Measurements from ENCODE around the gene SIRPA. TPM values are rescaled to one million over a fixed set of nuclear protein-coding genes. Genes with fewer than 3 reads are reported as not detected.

Gene SIRPA
- total RNA-seq, 1 experiment from 2014 or later = 6.0 TPM

- Histone ChIP-seq H3T11ph (ENCODE audit: low read length) (no peak overlapping the region), H3K9me3 (ENCODE audit: control insufficient read depth, low read depth, low read length) (no peaks in the 10 kb centered on the region), H3K23me2 (ENCODE audit: insufficient read length, low read depth, low read length, poor library complexity, severe bottlenecking) (no peaks in the 10 kb centered on the region), H2AFZ (ENCODE audit: low read length) (no peak overlapping the region), H3K23ac (ENCODE audit: insufficient read length, low read depth, low read length) (no peak overlapping the region), H4K8ac (replicated peaks; ENCODE audit: insufficient read length, low read depth, low read length) (no peak overlapping the region), H4K20me1 (ENCODE audit: control insufficient read depth, insufficient read depth, insufficient read length) (no peaks in the 10 kb centered on the region), H3K4ac (ENCODE audit: low read depth, low read length) (no peak overlapping the region), H3K4me1 (ENCODE audit: insufficient read depth, low read length) (no peaks in the 10 kb centered on the region; the same call in 1 of the 2 replicates), H3K56ac (ENCODE audit: insufficient read length, low read depth, low read length) (no peak overlapping the region), H3K79me1 (ENCODE audit: insufficient read depth, low read depth, low read length, poor library complexity, severe bottlenecking) (no peaks in the 10 kb centered on the region), H3K9ac (ENCODE audit: extremely low read depth, insufficient read length, low read length) (no peak overlapping the region), H3K27ac (ENCODE audit: insufficient read length, low read depth, low read length) (no peak overlapping the region), H2BK5ac (ENCODE audit: insufficient read length, low read length) (no peak overlapping the region), H2BK120ac (ENCODE audit: low read depth, low read length, poor library complexity, severe bottlenecking) (no peak overlapping the region), H3K79me2 (ENCODE audit: insufficient read depth, low read length) (no peaks in the 10 kb centered on the region), H2BK15ac (ENCODE audit: low read depth, low read length) (no peak overlapping the region), H3K18ac (ENCODE audit: insufficient read length, low read depth, low read length) (no peak overlapping the region), H3K4me2 (ENCODE audit: insufficient read depth, insufficient read length, low read length) (no peak overlapping the region), H2AK5ac (ENCODE audit: insufficient read length, low read length) (no peak overlapping the region), H4K91ac (ENCODE audit: insufficient read length, low read depth, low read length) (no peak overlapping the region), H2BK12ac (ENCODE audit: insufficient read length, low read depth, low read length) (no peak overlapping the region), H2BK20ac (ENCODE audit: low read depth, low read length, poor library complexity, severe bottlenecking) (no peak overlapping the region), H4K5ac (ENCODE audit: insufficient read length, low read depth, low read length) (no peak overlapping the region), H3K27me3 (ENCODE audit: insufficient read depth, low read length) (no peaks in the 10 kb centered on the region), H3K14ac (ENCODE audit: insufficient read depth, low read length) (no peak overlapping the region)
- H3K4me3 Mint-ChIP-seq = no peak overlapping the region
- no peaks in the 10 kb centered on the region; the same call in 1 of the 2 replicates for H3K27me3 Mint-ChIP-seq (ENCODE audit: low read depth)
- DNase-seq = no peak
- TF ChIP-seq CTCF (conservative IDR thresholded peaks at IDR 0.05) = no peak
- peaks cover 17 to 23% of the 10 kb centered on the region in 2 experiments for H3K4me1 Mint-ChIP-seq
- no CpG with 5 or more reads among the region's 8 CpGs for WGBS (ENCODE audit: extremely low coverage, insufficient read length, low lambda C conversion rate)
- H3K27ac Mint-ChIP-seq = no peak overlapping the region; a peak in 1 of 7 replicates
- H3K36me3 Mint-ChIP-seq (ENCODE audit: insufficient read depth in 1 of 3, low read depth in 3 of 3) = peaks cover 4 to 12% (median 8%) of the 10 kb centered on the region in 3 experiments; a peak in 6 of 7 replicates
- no peaks in the 10 kb centered on the region for H3K9me3 Mint-ChIP-seq
Measured at GRCh38 chr20:1920252-1920651, 25.0 kb downstream of the SIRPA start.

Data from H9 (cell line).